MM.1S (cell line): ENCODE results near the gene GATA6.

Experiments used
- CTCF ChIP-seq: fragments of 300-600 bp; sonication (generic); IDR thresholded peaks from 2 replicates; pipeline ENCODE4 v1.5.1; 2016; ENCODE audit warnings: antibody characterized with exemption, low read length, mixed read lengths
- EZH2 ChIP-seq: fragments of 300-600 bp; sonication (generic); optimal IDR thresholded peaks from 2 replicates; pipeline ENCODE3; 2017; ENCODE audit warnings: low read depth, mild to moderate bottlenecking, antibody characterized with exemption, low read length, mixed read lengths
- EZH2phosphoT487 ChIP-seq: fragments of 300-600 bp; sonication (generic); IDR thresholded peaks from 2 replicates; pipeline ENCODE4 v1.6.1; 2018; ENCODE audit warnings: antibody characterized with exemption, low read length

- TF ChIP-seq CTCF, result no peak
- TF ChIP-seq EZH2, result no peak
- TF ChIP-seq EZH2phosphoT487, result no peak
These were observed 9.8 kb downstream of the GATA6 start for GRCh38 chr18:22179174-22179573.
